Measurements from ENCODE around the gene DNLZ. TPM values are rescaled to one million over a fixed set of nuclear protein-coding genes. Genes with fewer than 3 reads are reported as not detected.

The DNLZ gene
- total RNA-seq, 1 donor from 2014 or later: 14.5 TPM

- peak; percentile 67 for DNase-seq (ENCODE audit: low spot score)
- Mint-ChIP-seq H3K4me3 (ENCODE audit: unreplicated experiment) (peak overlapping the region; percentile 47), H3K36me3 (ENCODE audit: low read depth, unreplicated experiment) (no peaks in the 10 kb centered on the region), H3K4me1 (ENCODE audit: unreplicated experiment) (no peaks in the 10 kb centered on the region), H3K27ac (ENCODE audit: unreplicated experiment) (no peak overlapping the region), H3K9me3 (ENCODE audit: unreplicated experiment) (no peaks in the 10 kb centered on the region), H3K27me3 (ENCODE audit: unreplicated experiment) (peaks cover 10% of the 10 kb centered on the region)
- TF ChIP-seq CTCF (IDR thresholded peaks at IDR 0.05; ENCODE audit: unreplicated experiment): no peak
These were observed 18.0 kb downstream of the DNLZ start for GRCh38 chr9:136345281-136346156.

- peaks cover 10% of the 10 kb centered on the region for H3K27me3 Mint-ChIP-seq (ENCODE audit: unreplicated experiment)
- TF ChIP-seq CTCF (IDR thresholded peaks at IDR 0.05; ENCODE audit: unreplicated experiment): no peak
- H3K4me1 Mint-ChIP-seq (ENCODE audit: unreplicated experiment): no peaks in the 10 kb centered on the region
- H3K4me3 Mint-ChIP-seq (ENCODE audit: unreplicated experiment): peak overlapping the region; percentile 47
- no peak for DNase-seq (ENCODE audit: low spot score)
- no peaks in the 10 kb centered on the region for H3K9me3 Mint-ChIP-seq (ENCODE audit: unreplicated experiment)
- H3K36me3 Mint-ChIP-seq (ENCODE audit: low read depth, unreplicated experiment): no peaks in the 10 kb centered on the region
- H3K27ac Mint-ChIP-seq (ENCODE audit: unreplicated experiment): peak overlapping the region; percentile 48
These were observed 18.8 kb downstream of the DNLZ start for GRCh38 chr9:136344544-136345280.

GRCh38 chr9:136343884-136344269 is 19.7 kb downstream of the DNLZ start:
- DNase-seq (ENCODE audit: low spot score): no peak
- no peak for TF ChIP-seq CTCF (IDR thresholded peaks at IDR 0.05; ENCODE audit: unreplicated experiment)

GRCh38 chr9:136343121-136343883 is 20.2 kb downstream of the DNLZ start:
- H3K27me3 Mint-ChIP-seq (ENCODE audit: unreplicated experiment): peaks cover 6% of the 10 kb centered on the region
- no peak for DNase-seq (ENCODE audit: low spot score)
- H3K4me1 Mint-ChIP-seq (ENCODE audit: unreplicated experiment): no peaks in the 10 kb centered on the region
- no peaks in the 10 kb centered on the region for H3K9me3 Mint-ChIP-seq (ENCODE audit: unreplicated experiment)
- no peak overlapping the region for H3K4me3 Mint-ChIP-seq (ENCODE audit: unreplicated experiment)
- no peak overlapping the region for H3K27ac Mint-ChIP-seq (ENCODE audit: unreplicated experiment)
- TF ChIP-seq CTCF (IDR thresholded peaks at IDR 0.05; ENCODE audit: unreplicated experiment): no peak
- no peaks in the 10 kb centered on the region for H3K36me3 Mint-ChIP-seq (ENCODE audit: low read depth, unreplicated experiment)

More at GRCh38 chr9:136343884-136344269, 19.7 kb downstream of the DNLZ start:
- Mint-ChIP-seq H3K4me1 (ENCODE audit: unreplicated experiment) (no peaks in the 10 kb centered on the region), H3K27me3 (ENCODE audit: unreplicated experiment) (peaks cover 6% of the 10 kb centered on the region), H3K27ac (ENCODE audit: unreplicated experiment) (no peak overlapping the region), H3K9me3 (ENCODE audit: unreplicated experiment) (no peaks in the 10 kb centered on the region), H3K4me3 (ENCODE audit: unreplicated experiment) (no peak overlapping the region), H3K36me3 (ENCODE audit: low read depth, unreplicated experiment) (no peaks in the 10 kb centered on the region)

Measured in endothelial cell (in vitro differentiated cells).